H1 (cell line): ENCODE data around the gene IQCE.
A peak's percentile ranks its signal among the peaks of the same experiment; 100 is the strongest.

Experiments
- EGR1 ChIP-seq: IDR thresholded peaks from 2 replicates; pipeline ENCODE4 v1.6.1; 2011; ENCODE audit warnings: low read depth, low read length, borderline replicate concordance
- SP1 ChIP-seq: IDR thresholded peaks from 2 replicates; pipeline ENCODE4 v1.6.1; 2011; ENCODE audit warnings: low read depth, low read length
- TF ChIP-seq, protein P1 (sequence below): IDR thresholded peaks from 2 replicates; pipeline ENCODE4 v1.6.1; 2011; ENCODE audit warnings: low read length, improper control_type of control experiment
- TF ChIP-seq, protein P2 (sequence below), 3 experiments: IDR thresholded peaks; 1 replicate in 2 of 3; 2 replicates in 1 of 3; pipeline versions ENCODE4 v1.5.1 to v1.6.1; 2011; ENCODE audit warnings: low read length in 3 of 3, mild to moderate bottlenecking in 3 of 3, inconsistent platforms in 2 of 3, low read depth in 1 of 3, moderate library complexity in 1 of 3; ENCODE audit not compliant: insufficient read depth in 1 of 3; ENCODE audit errors: control extremely low read depth in 1 of 3

DNA sequence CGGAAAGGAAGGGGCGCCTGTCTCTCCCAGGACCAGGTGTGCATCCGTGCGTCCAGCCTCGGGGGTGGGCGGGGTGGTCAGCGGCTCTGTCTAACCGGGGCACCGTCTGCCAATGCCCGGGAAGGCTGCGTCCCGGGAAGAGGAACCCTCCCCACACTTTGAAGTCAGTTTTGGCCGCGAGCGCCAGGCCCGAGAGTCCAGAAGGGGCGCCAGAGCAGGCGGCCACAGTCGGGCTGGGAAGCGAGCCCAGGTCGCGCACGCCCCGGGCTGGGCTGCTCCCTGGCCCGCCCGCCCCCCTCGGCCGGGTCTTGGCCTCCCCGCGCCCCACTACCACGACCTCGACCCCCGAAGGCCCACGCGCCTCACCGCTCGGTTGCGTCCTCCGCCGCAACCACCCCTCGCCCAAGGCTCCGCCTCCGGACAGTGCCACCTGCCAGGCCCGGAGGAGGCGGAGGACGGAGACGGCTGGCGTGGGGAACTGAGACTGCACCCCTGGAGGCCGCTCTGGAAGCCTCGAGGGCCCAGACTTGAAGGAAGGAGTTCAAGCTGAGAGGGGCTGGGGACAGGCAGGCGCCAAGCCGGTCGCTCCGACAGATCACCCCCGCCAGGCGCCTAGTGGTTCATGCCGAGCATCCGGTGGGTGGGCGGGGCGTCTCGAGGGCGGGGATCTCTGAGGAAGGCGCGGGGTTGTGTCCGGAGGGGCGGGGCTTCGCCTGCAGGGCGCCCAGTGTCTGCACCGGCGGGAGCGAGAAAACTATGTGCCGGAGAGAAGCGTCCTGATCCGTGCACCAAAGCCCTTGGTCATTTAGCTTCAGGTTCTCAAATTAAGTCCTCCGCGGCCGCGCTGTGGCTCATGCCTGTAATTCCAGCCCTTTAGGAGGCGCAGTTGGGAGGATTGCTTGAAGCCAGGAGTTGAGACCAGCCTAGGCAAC is 3.4 kb upstream of the IQCE start, which contains the start of gene BRAT1:
- TF ChIP-seq, protein P1, sequence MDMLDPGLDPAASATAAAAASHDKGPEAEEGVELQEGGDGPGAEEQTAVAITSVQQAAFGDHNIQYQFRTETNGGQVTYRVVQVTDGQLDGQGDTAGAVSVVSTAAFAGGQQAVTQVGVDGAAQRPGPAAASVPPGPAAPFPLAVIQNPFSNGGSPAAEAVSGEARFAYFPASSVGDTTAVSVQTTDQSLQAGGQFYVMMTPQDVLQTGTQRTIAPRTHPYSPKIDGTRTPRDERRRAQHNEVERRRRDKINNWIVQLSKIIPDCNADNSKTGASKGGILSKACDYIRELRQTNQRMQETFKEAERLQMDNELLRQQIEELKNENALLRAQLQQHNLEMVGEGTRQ: no peak
- no peak for TF ChIP-seq EGR1
- TF ChIP-seq, protein P2, sequence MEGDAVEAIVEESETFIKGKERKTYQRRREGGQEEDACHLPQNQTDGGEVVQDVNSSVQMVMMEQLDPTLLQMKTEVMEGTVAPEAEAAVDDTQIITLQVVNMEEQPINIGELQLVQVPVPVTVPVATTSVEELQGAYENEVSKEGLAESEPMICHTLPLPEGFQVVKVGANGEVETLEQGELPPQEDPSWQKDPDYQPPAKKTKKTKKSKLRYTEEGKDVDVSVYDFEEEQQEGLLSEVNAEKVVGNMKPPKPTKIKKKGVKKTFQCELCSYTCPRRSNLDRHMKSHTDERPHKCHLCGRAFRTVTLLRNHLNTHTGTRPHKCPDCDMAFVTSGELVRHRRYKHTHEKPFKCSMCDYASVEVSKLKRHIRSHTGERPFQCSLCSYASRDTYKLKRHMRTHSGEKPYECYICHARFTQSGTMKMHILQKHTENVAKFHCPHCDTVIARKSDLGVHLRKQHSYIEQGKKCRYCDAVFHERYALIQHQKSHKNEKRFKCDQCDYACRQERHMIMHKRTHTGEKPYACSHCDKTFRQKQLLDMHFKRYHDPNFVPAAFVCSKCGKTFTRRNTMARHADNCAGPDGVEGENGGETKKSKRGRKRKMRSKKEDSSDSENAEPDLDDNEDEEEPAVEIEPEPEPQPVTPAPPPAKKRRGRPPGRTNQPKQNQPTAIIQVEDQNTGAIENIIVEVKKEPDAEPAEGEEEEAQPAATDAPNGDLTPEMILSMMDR (IDR thresholded peaks at IDR 0.05; ENCODE audit: control extremely low read depth in 1 of 3, insufficient read depth in 1 of 3, low read depth in 1 of 3, low read length in 3 of 3): peak; percentile 41 to 54 (median 46)
- no peak; the same call in 1 of the 2 replicates for TF ChIP-seq SP1
